ENCODE measurements around the gene ANP32E. TPM values are rescaled to one million over a fixed set of nuclear protein-coding genes. Genes with fewer than 3 reads are reported as not detected.

The ANP32E gene
- total RNA-seq, 1 experiment from 2014 or later, result 95.1 TPM

DNA sequence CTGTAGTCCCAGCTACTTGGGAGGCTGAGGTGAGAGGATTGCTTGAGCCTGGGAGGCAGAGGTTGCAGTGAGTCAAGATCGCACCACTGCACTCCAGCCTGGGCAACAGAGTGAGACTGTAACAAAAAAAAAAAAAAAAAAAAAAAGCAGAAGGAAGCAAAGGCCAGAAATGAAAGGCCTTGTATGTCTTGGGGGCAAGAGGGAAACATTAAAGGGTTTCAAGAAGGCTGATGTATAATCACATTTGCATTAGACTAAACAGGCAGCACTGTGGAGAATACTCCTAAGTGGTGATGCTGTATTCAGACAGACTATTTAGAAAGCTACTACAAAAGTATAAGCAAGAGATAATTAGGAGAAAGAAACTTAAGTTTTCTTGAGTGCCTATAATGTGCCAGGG lies 10.4 kb downstream of the ANP32E start (continued):
- TF ChIP-seq, protein P1, sequence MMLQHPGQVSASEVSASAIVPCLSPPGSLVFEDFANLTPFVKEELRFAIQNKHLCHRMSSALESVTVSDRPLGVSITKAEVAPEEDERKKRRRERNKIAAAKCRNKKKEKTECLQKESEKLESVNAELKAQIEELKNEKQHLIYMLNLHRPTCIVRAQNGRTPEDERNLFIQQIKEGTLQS (IDR thresholded peaks at IDR 0.05), result no peak

- Histone ChIP-seq H2AFZ (ENCODE audit: low read depth, low read length, poor library complexity, severe bottlenecking) (no peak overlapping the region), H3K9me2 (ENCODE audit: insufficient read depth) (no peaks in the 10 kb centered on the region), H3K4me3 (replicated peaks in 1 of 2; ENCODE audit: low read depth in 1 of 2, low read length in 2 of 2) (no peak overlapping the region), H3K27ac (ENCODE audit: low read depth, low read length) (no peak overlapping the region), H4K20me1 (ENCODE audit: insufficient read depth) (no peaks in the 10 kb centered on the region), H3K4me1 (ENCODE audit: control insufficient read depth in 1 of 2, insufficient read depth in 2 of 2, low read length in 2 of 2) (no peaks in the 10 kb centered on the region), H3K4me2 (ENCODE audit: low read length) (no peak overlapping the region), H3K36me3 (ENCODE audit: control insufficient read depth in 1 of 2, insufficient read depth in 2 of 2, low read length in 2 of 2) (peaks cover 40 to 45% of the 10 kb centered on the region in 2 experiments), H3K27me3 (ENCODE audit: insufficient read depth, low read length) (no peaks in the 10 kb centered on the region), H3K9ac (ENCODE audit: low read length) (no peak overlapping the region), H3K9me3 (ENCODE audit: control insufficient read depth in 1 of 2, insufficient read depth in 1 of 2, low read depth in 1 of 2, low read length in 2 of 2) (no peaks in the 10 kb centered on the region), H3K79me2 (ENCODE audit: insufficient read depth, low read length) (peaks cover 13% of the 10 kb centered on the region)
- ATAC-seq, result no peak
- TF ChIP-seq FOSL1 (IDR thresholded peaks at IDR 0.05; ENCODE audit: low read depth) (no peak), YY1 (IDR thresholded peaks at IDR 0.05; ENCODE audit: extremely low read depth, insufficient replicate concordance, low read depth, low read length) (no peak), CBX3 (IDR thresholded peaks at IDR 0.05; ENCODE audit: low read depth) (no peak), SIN3A (IDR thresholded peaks at IDR 0.05; ENCODE audit: low read depth) (no peak), MAX (IDR thresholded peaks at IDR 0.05) (no peak), ZBTB33 (IDR thresholded peaks at IDR 0.05; ENCODE audit: extremely low read depth, insufficient replicate concordance, low read length) (no peak), POLR2A (IDR thresholded peaks at IDR 0.05; ENCODE audit: borderline replicate concordance, extremely low read depth, insufficient read depth, insufficient read length) (no peak), ZNF274 (IDR thresholded peaks at IDR 0.05; ENCODE audit: low read depth, low read length) (no peak), POLR2AphosphoS5 (IDR thresholded peaks at IDR 0.05; ENCODE audit: low read depth, low read length) (no peak), EZH2 (IDR thresholded peaks at IDR 0.05) (no peak)
- TF ChIP-seq, protein P2, sequence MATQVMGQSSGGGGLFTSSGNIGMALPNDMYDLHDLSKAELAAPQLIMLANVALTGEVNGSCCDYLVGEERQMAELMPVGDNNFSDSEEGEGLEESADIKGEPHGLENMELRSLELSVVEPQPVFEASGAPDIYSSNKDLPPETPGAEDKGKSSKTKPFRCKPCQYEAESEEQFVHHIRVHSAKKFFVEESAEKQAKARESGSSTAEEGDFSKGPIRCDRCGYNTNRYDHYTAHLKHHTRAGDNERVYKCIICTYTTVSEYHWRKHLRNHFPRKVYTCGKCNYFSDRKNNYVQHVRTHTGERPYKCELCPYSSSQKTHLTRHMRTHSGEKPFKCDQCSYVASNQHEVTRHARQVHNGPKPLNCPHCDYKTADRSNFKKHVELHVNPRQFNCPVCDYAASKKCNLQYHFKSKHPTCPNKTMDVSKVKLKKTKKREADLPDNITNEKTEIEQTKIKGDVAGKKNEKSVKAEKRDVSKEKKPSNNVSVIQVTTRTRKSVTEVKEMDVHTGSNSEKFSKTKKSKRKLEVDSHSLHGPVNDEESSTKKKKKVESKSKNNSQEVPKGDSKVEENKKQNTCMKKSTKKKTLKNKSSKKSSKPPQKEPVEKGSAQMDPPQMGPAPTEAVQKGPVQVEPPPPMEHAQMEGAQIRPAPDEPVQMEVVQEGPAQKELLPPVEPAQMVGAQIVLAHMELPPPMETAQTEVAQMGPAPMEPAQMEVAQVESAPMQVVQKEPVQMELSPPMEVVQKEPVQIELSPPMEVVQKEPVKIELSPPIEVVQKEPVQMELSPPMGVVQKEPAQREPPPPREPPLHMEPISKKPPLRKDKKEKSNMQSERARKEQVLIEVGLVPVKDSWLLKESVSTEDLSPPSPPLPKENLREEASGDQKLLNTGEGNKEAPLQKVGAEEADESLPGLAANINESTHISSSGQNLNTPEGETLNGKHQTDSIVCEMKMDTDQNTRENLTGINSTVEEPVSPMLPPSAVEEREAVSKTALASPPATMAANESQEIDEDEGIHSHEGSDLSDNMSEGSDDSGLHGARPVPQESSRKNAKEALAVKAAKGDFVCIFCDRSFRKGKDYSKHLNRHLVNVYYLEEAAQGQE (IDR thresholded peaks at IDR 0.05; ENCODE audit: low read depth), result no peak
- TF ChIP-seq, protein P3, sequence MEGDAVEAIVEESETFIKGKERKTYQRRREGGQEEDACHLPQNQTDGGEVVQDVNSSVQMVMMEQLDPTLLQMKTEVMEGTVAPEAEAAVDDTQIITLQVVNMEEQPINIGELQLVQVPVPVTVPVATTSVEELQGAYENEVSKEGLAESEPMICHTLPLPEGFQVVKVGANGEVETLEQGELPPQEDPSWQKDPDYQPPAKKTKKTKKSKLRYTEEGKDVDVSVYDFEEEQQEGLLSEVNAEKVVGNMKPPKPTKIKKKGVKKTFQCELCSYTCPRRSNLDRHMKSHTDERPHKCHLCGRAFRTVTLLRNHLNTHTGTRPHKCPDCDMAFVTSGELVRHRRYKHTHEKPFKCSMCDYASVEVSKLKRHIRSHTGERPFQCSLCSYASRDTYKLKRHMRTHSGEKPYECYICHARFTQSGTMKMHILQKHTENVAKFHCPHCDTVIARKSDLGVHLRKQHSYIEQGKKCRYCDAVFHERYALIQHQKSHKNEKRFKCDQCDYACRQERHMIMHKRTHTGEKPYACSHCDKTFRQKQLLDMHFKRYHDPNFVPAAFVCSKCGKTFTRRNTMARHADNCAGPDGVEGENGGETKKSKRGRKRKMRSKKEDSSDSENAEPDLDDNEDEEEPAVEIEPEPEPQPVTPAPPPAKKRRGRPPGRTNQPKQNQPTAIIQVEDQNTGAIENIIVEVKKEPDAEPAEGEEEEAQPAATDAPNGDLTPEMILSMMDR (IDR thresholded peaks at IDR 0.05 in 2 of 3, conservative IDR thresholded peaks at IDR 0.05 in 1 of 3; ENCODE audit: borderline replicate concordance in 1 of 3, insufficient read depth in 1 of 3, low read depth in 2 of 3, low read length in 2 of 3), result no peak
- ChIA-PET CTCF (no interaction called here), RAD21 (ENCODE audit: low non-redundant PET in 1 of 2, low total read pairs in 2 of 2, uncharacterized antibody in 2 of 2, unreplicated experiment in 2 of 2) (no interaction called here), POLR2A (no interaction called here)
- BruUV-seq (replicated peaks), result no TSS peak
- intact Hi-C loops (cut with micrococcal nuclease), result no loop called here
- no peak for DNase-seq (ENCODE audit: low read depth, low spot score)
Measured at GRCh38 chr1:150224983-150225382, 10.9 kb downstream of the ANP32E start.
